ENCODE data around the gene GUCY1A2.
"Not testable (repeated sequence)": the region's sequence is repeated elsewhere in the genome, so short reads cannot be mapped to it uniquely, and the experiment has no call there.

Gene GUCY1A2, protein sequence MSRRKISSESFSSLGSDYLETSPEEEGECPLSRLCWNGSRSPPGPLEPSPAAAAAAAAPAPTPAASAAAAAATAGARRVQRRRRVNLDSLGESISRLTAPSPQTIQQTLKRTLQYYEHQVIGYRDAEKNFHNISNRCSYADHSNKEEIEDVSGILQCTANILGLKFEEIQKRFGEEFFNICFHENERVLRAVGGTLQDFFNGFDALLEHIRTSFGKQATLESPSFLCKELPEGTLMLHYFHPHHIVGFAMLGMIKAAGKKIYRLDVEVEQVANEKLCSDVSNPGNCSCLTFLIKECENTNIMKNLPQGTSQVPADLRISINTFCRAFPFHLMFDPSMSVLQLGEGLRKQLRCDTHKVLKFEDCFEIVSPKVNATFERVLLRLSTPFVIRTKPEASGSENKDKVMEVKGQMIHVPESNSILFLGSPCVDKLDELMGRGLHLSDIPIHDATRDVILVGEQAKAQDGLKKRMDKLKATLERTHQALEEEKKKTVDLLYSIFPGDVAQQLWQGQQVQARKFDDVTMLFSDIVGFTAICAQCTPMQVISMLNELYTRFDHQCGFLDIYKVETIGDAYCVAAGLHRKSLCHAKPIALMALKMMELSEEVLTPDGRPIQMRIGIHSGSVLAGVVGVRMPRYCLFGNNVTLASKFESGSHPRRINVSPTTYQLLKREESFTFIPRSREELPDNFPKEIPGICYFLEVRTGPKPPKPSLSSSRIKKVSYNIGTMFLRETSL

DNA sequence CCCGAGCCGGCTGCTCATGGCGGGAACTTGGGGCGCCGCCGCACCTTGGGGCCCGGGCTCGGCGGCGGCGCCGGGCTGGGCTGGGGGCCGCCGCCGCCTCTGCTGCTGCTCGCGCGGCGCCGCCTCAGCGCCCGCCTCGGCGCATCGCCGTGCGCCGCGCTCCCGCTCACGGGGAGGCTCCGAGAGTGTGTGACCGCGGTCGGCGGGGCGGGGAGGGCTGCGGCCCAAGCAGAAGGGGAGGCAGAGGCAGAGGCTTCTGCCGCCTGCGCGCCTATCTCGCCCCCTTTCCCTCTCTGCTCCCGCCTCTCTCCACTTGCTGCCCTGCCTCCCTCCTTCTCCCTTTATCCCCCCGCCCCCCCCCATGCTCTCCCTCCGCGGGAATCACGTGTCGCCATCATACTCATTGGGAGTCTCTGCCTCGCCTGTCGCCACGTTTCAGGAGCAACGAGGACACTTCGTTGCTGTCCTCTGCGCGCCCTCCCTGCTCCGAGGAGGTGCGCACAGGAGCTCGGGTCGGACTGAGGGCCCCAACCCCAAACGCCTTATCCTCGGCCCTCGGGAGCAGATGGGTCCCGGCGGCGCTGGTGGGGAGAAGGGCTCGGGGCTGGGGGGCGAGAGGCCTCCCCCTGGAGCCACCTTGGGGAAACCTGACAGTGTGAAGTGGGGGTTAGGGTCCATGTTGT lies at the start of gene GUCY1A2:
GUCY1A2 (minus strand) TSS at position 258 of the 683 bp plus-strand sequence. CDS start 421 bp downstream, outside the sequence.
- no peak for DNase-seq (ENCODE audit: low read depth in 2 of 2)

DNA sequence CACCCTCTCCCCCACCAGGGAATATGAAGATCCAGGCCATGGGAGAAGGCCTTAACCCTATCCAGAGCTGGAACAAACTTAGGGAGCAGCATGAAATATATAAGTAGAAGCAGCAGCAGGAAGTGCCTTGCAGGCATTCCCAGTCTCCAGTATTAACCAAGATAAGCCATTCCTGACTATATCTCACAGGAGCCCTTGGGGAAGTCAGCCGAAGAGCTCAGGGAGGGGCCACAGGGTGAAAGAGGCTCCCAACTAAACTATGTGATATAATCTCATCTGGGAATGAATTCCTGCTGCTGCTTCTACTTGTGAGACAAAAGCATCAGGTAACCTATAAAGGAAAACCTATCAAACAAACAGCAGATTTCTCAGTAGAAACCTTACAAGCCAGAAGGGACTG lies 36.1 kb upstream of the GUCY1A2 start:
- DNase-seq (ENCODE audit: low read depth in 2 of 2), result no peak

DNA sequence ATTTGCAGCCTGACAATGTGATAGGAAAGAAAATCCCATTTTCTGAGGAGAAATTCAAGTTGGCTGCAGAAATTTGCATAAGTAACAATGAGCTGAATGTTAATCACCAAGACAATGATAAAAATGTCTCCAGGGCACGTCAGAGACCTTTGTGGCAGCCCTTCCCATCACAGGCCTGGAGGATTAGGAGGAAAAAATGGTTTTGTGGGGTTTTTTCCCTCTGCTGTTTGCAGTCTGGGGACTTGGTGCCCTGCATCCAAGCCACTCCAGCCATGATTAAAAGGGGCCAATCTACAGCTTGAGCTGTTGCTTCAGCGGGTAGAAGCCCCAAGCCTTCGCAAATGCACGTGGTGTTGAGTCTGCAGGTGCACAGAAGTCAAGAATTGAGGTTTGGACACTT lies 33.1 kb upstream of the GUCY1A2 start:
- DNase-seq (ENCODE audit: low read depth in 2 of 2), result not testable (repeated sequence)

DNA sequence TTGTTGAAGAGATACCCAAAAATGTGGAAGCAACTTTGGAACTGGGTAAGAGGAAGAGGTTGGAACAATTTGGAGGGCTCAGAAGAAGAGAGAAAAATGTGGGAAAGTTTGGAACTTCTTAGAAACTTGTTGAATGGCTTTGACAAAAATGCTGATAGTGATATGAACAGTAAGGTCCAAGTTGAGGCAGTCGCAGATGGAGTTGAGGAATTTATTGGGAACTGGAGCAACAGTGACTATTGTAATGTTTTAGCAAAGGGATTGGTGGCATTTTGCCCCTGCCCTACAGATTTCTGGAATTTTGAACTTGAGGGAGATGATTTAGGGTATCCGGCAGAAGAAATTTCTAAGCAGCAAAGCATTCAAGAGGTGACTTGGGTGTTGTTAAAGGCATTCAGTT lies 32.6 kb upstream of the GUCY1A2 start:
- DNase-seq (ENCODE audit: low read depth in 2 of 2), result not testable (repeated sequence)

DNA sequence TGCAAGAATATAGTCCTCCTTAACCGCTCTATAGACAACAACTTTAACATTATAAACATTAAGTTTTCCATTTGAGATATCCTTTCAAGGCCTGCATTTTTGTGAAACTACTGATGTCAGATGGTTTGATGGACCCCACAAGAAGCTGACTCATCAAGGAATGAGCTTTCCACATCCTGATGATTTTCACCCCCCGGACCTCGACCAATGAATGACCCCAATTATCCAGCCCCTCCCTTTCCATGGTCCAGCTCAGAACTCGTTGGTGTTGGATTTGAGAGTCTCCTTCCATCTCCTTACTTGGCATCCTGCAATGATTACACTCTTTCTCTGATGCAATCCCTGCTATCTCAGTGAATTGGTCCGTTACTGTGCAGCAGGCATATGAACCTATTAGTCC lies 31.8 kb upstream of the GUCY1A2 start:
- no peak for DNase-seq (ENCODE audit: low read depth in 2 of 2)

DNA sequence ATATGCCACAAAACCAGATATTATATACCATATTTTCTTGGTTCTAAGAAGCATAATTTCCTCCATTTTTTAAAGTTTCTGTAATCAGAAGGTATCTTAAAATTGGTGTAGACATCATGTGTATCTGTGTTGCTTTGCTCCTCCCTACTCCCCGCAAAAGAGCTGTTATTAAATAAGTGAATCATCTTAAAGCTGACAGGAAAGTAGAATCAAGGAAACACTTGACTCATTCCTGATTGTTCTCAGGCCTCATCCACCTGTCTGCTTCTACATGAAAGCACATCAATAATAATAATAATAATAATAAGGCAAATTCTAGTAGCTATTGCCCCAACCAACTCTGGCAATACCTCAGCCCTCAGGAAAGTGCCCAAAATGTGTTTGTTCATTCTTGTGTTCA lies 26.2 kb upstream of the GUCY1A2 start:
- no peak for DNase-seq (ENCODE audit: low read depth in 2 of 2)

DNA sequence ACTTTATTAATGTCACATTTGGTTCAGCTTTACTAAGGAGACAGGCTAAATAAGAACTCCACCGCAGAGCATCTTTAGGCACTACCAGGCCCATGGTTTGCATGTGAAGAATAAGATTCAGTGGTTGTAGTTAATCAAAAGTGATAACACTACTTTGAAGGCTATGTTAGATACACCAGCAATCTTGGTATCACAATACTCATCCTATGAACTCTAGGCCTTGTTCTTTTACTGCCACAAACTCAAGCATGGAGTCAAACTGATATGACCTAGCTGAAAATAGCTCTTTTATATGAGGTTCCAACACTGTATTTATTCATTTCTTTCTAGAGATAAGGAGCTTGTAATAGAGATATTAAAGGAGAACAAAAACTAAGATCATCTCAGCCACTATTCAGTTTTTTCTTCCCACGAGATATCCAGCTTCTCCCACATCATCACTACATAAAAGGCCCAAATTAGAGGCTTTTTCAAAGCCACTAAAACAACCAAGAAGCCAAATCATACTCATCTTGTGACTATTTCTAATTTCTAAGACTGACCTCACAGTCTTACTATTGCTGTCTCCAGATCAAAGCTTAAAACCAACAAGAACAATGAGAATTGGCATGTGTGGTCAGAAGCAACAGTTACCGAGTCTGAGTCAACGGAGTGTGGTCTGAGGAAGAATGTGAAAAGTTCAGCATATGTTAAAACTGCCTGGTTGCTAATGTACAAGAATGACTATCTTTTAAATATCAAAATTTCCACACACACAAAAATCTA lies 25.1 kb upstream of the GUCY1A2 start:
- DNase-seq (ENCODE audit: low read depth in 2 of 2), result no peak

DNA sequence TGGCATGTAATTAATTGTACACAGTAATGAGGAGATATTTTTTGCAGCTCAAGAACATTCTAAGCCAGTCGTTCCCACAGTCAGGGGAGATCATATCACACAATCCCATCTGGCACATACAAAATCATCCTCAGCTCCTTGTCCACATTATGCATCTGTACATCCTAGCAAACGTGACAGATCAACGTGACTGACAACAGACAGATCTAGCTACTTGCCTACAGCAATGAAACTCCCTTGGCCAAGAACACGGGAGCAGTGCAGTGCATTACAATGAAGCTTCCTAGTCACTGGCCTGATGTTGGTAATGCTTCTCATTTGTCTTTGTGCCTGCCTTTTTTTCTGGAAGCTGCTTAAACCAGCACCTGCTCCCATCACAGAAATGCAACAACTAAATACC lies 24.5 kb upstream of the GUCY1A2 start:
- DNase-seq (ENCODE audit: low read depth in 2 of 2), result no peak

DNA sequence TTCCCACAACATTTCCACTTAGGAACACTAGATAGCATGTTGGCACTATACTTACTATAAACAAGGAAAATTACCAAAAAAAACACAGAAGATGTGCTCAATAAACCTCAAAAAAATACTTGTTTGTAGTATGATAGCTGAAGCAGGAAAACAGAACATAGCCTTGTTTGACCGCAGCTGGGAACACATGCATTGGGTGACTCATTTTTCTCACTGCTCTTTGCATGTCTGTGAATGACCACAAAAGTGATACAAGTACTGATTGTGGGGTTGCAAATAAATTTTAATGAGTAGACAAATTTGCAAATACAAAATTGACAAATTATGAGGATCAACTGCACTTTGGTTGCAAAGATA lies 22.8 kb upstream of the GUCY1A2 start:
- no peak for DNase-seq (ENCODE audit: low read depth in 2 of 2)

DNA sequence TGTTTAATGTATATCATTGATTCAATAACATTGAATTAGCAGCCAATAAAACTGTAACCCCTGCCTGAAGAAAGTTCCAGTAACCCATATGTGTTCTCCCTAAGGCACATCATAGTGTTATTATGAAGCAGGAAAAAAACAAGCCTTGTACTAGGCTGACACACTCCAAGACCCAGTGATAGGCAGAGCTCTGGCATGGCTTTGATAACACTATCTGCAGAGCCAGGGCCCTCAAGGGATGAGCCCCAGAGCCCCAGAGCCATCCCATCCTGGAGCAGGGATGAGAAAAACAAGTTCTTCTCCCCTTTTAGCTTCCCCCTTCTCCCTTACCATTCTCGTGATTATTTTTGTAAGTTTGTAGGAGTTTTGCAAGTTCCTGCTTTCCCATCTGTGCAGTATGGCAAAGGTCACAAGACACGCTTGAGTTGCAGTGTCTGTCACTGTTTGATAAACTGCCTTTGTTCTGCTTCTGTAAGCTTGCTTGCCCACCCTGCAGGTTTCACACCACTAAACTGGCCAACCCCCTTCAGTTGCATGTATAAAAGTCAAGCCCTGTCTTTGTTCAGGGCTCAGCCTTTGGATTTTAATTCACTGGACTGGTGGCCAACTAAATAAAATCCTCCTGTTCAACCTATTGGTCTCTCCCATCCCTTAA lies 22.3 kb upstream of the GUCY1A2 start:
- DNase-seq (ENCODE audit: low read depth in 2 of 2), result no peak

DNA sequence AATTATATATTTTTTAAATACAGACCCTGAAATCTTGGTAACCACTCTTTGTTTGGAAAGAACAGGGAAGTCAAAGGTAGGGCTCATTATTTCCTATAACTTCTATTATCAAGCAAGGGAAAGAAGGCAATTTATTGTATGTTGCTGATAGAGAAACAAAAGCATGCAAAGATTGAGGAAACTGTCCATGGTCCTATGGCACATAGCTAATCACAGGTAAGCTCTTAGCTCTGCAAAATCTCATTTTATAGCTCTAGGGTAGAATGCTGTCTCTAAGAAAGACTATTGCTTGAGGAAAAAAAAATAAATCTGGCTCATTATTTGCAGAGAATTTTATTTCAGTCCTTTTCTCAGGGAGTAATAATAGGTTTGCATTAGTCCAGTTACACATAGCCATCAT lies 7.4 kb upstream of the GUCY1A2 start:
- DNase-seq (ENCODE audit: low read depth in 2 of 2), result no peak

DNA sequence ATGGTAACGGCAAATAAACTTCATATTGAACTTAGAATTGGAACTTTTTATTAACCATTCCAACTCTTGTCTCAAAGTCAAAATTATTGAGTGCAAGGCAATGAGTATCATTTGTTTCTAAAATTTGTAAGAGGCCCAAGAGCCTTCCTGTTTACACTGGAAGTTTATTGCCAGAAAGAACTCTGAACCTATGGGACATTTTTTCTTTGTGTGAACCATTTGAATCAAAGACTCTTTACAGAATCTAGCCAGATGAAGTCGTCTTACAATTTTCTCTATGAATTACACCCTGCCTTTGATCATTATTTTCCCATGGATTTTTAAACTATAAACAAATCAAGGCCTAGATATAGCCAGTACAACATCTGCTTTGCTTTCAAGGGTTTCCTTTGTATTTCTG lies 2.3 kb upstream of the GUCY1A2 start:
- no peak for DNase-seq (ENCODE audit: low read depth in 2 of 2)

DNA sequence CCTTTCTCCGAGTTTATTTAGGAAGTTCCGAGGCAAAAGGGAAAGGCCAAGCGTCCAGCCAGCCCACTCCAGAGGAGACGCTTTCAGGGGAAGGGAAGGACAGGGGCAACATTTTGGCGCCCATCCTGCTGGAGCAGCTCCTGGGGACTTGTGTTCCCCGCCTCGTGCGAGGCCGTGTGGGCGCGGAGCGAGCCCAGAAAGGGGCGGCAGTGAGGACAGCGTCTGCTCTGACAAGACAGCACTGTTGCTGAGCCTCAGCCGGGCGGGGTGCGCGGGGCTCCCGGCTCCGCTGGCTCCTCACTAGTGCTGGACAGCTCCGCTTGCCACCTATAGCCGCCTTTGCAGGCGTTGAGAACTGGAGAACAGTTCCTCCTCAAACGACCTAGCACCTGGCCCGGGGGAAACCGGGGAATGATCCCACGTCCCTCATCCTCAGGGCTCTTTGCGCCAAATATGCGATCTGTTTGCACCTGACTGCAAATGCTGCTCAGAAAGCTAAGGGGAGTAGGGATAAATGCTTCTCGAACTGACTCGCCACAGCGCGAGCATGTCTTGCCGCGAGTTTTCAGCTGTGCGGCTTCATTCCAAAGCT lies 722 bp upstream of the GUCY1A2 start:
- DNase-seq (ENCODE audit: low read depth in 2 of 2), result no peak

DNA sequence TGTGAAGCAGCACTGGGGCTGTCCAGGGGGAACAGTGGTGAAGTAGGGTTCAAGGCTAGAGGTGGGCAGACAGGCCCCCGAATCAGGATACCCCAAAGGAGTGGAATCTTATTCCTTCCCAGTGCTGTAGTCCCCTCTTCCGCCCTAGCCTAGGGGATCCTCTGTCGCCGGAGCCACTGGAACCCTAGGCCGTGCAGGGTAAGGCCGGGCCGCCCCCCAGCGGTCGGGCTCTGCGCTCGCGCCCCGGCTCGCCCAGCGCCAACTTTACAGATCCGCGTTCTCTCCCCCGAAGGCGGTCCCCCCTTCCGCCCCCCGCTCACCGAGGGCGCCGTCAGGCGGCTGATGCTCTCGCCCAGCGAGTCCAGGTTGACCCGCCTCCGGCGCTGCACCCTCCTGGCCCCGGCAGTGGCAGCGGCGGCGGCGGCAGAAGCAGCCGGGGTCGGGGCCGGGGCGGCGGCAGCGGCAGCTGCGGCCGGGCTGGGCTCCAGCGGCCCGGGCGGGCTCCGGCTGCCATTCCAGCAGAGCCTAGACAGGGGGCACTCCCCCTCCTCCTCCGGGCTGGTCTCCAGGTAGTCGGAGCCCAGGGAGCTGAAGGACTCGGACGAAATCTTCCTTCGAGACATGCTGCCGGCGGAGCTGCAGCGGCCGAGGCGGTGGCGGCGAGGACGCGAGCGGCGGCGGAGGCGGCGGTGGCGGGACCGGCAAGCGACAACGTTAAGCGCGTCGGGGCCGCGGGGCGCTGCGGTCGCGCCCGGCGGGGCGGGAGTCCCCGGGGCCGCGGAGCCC lies 650 bp downstream of the GUCY1A2 start:
- DNase-seq (ENCODE audit: low read depth in 2 of 2), result no peak

DNA sequence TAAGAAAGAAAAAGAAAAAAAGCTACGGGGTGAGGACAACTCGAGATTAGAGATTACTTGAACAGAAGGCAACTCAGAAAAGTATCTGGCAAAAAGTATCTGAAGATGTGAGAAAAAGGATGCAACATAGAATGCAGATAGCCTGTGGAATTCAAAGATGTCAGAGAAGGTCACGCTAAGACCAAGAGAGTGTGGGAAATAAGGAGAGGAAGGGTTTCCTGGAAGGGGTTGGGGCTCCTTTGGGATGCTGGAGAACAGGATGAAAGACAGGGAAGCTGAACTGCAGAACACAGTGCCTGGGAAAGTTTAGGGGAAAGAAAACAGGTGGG lies 1.2 kb downstream of the GUCY1A2 start:
- no peak for DNase-seq (ENCODE audit: low read depth in 2 of 2)

DNA sequence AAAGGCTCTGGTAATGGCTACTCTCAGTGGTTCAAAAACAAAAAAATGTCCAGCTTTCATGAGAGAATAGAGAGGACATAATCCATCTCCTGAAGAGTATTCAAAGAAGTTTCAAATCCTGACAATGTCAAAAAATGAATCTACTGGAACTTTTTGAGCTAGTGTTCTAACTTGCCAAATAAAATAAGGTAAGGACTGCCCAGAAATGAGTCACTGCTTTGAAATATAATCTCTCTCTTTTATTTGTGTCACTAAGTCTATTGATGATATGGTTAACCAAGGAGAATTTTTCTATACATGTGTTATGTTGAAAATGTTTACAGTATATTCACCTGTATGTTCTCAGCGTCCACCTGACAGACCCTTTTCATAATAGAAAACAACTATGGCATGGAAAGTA lies 3.4 kb downstream of the GUCY1A2 start:
- DNase-seq (ENCODE audit: low read depth in 2 of 2), result no peak

DNA sequence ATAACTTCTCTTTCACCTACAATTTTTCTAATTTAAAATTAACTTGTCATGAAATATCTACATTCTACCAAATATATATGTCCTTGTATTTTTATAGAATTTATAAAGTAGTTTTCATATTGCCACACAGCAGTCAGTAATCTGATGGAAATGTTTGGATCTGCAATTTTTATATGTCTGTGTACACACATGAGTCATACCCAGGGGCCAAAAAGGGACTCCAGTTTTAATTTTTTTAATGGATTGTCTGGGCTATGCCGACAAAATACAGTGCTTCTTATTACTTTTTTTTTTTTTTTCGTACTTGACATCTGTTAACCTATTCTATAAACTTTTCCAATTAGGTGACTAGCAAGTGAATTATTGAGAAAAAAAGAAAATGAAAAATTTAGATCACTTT lies 6.3 kb downstream of the GUCY1A2 start:
- no peak for DNase-seq (ENCODE audit: low read depth in 2 of 2)

DNA sequence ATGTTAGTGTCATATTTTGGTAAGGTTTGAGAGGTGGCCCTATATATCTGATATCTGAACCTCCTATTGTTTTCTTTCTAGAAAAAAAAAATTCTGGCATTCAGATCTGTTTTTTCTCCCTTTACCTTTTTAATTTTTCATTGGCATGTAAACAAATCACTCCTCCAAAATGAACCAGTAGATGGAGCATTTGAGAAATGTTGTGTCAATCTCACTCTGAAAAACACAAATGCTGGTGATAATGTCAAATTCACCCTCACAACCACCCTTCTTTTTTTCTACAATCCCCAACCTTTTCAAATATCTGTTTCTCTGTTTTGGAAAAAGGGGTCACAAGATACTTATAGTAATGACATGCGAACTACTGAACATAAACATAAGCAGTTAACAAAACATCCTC lies 9.1 kb downstream of the GUCY1A2 start:
- no peak for DNase-seq (ENCODE audit: low read depth in 2 of 2)

DNA sequence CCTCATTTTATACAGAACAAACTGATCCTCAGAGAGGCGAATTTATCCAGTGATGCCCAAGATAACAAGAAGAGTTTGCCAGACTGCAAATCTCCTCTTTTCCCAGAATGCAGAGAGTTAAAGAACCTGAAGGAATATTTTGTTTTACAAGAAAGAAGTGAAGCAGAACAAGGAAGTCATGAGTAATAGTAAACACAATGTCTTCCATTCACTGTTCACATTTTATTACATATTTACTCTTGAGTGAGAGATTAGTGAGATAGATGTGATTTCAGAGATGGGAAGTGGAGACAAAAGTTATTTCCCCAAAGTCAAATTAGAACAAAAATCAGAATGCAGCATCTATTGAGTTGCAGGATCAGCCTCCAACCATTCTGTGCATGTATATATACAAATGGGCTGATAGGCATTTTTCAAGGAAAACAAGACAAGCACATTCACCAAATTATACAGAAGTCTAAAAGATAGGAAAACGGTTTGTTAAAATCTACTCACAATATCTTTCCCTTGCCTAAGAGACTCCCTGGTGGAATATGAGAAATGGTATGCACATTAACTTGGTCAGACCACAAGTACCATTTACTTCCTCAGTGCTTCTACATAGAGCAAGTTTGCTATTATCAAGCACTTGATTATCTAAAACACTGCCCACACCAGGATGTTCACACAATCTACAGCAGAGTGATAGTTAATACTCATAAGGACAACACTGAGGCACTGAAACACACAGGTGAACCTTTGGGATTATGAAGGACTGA lies 12.0 kb downstream of the GUCY1A2 start:
- no peak for DNase-seq (ENCODE audit: low read depth in 2 of 2)

DNA sequence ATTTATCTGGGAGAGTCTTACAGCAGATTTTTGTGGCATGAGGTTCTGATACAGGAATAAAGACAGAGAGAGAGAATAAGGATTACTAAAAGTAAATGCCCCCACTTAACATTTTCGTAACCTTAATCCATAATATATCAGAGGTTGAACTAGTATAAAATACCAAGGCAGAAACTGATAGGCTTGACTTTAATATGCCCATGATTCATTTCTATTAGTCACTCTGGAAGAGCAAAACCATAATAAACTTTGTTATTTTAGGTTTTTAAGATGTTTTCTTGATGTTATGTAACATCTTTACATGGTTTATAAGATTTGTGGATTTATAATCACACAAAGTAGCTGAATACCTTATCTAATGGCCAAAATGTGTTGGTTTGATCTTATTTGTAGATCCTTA lies 19.1 kb downstream of the GUCY1A2 start:
- no peak for DNase-seq (ENCODE audit: low read depth in 2 of 2)
